HG03520 (cell line): ENCODE data around the gene CLBA1.

ENCODE experiments used
- ATAC-seq: cut with Tn5 transposase; IDR thresholded peaks from one replicate; pipeline ENCODE4 v1.9.1; 2021; ENCODE audit warnings: mild to moderate bottlenecking, moderate library complexity; ENCODE audit not compliant: unreplicated experiment

Gene CLBA1

GRCh38 chr14:105043641-105044040 is 58.1 kb downstream of the CLBA1 start:
- ATAC-seq, result no peak
